ENCODE data around the gene LBHD2.

- TF ChIP-seq CTCF (IDR thresholded peaks at IDR 0.05; ENCODE audit: low read depth, low read length) (no peak), EZH2phosphoT487 (IDR thresholded peaks at IDR 0.05; ENCODE audit: low read depth) (no peak)
Measured at GRCh38 chr14:103097994-103098957, 14.3 kb downstream of the LBHD2 start.

All from OCI-LY3 (cell line).